ENCODE measurements around the gene OSBPL9. TPM values are rescaled to one million over a fixed set of nuclear protein-coding genes. Genes with fewer than 3 reads are reported as not detected.

Gene OSBPL9
- polyA plus RNA-seq, 1 donor (not counting 4 experiments of a cell fraction or from before 2014, with no cell fraction given), result 62.7 TPM

GRCh38 chr1:51631747-51632146 is 14.9 kb downstream of the OSBPL9 start:
- H3K4me2 ChIP-seq (ENCODE audit: control insufficient read depth, extremely low read depth, insufficient read depth, low read depth, low read length), result no peak overlapping the region
- H2AFZ ChIP-seq (ENCODE audit: control insufficient read depth, low read length), result no peak overlapping the region
- TF ChIP-seq EZH2 (IDR thresholded peaks at IDR 0.05; ENCODE audit: low read length) (no peak), CTCF (optimal IDR thresholded peaks at IDR 0.05 in 1 of 3, IDR thresholded peaks at IDR 0.05 in 1 of 3, conservative IDR thresholded peaks at IDR 0.05 in 1 of 3; ENCODE audit: extremely low read depth in 1 of 3, insufficient read depth in 2 of 3, low read length in 3 of 3) (no peak)
- H4K20me1 ChIP-seq (ENCODE audit: control insufficient read depth, extremely low read depth, insufficient read depth, low read length), result no peaks in the 10 kb centered on the region
- no peaks in the 10 kb centered on the region for H3K9me3 ChIP-seq (ENCODE audit: control insufficient read depth, low read depth, low read length)
- H3K36me3 ChIP-seq (ENCODE audit: control insufficient read depth in 2 of 2, extremely low read depth in 1 of 2, insufficient read depth in 2 of 2, low read length in 2 of 2), result no peaks in the 10 kb centered on the region
- DNase-seq (ENCODE audit: low read depth, low spot score) (no peak), FAIRE-seq (no peak)
- peaks cover 9% of the 10 kb centered on the region for H3K4me1 ChIP-seq (ENCODE audit: control insufficient read depth, extremely low read depth, insufficient read depth, low read length)
- no peaks in the 10 kb centered on the region for H3K27me3 ChIP-seq (ENCODE audit: control insufficient read depth, extremely low read depth, insufficient read depth, low read length)
- no peak overlapping the region for H3K9ac ChIP-seq (ENCODE audit: control insufficient read depth, extremely low read depth, insufficient read depth, low read length)
- peaks cover 56% of the 10 kb centered on the region for H3K79me2 ChIP-seq (ENCODE audit: control insufficient read depth, insufficient read depth, low read length)
- H3K4me3 ChIP-seq (ENCODE audit: control insufficient read depth in 2 of 3, extremely low read depth in 1 of 3, insufficient read depth in 2 of 3, low read depth in 1 of 3, low read length in 3 of 3), result no peak overlapping the region
- H3K27ac ChIP-seq (ENCODE audit: control insufficient read depth, insufficient read depth, low read length), result no peak overlapping the region
- dilution Hi-C loops (cut with MboI; ENCODE audit: extremely low pct_ligation_motif_present, low sequenced_read_pairs), result no loop called here
- no peaks in the 10 kb centered on the region for H3K9me1 ChIP-seq (ENCODE audit: control insufficient read depth, extremely low read depth, insufficient read depth, low read length)

- FAIRE-seq (no peak), DNase-seq (ENCODE audit: low read depth, low spot score) (no peak)
- no peaks in the 10 kb centered on the region for H3K36me3 ChIP-seq (ENCODE audit: control insufficient read depth in 2 of 2, extremely low read depth in 1 of 2, insufficient read depth in 2 of 2, low read length in 2 of 2)
- no peaks in the 10 kb centered on the region for H3K27me3 ChIP-seq (ENCODE audit: control insufficient read depth, extremely low read depth, insufficient read depth, low read length)
- H3K4me3 ChIP-seq (ENCODE audit: control insufficient read depth in 2 of 3, extremely low read depth in 1 of 3, insufficient read depth in 2 of 3, low read depth in 1 of 3, low read length in 3 of 3), result no peak overlapping the region
- H3K9me3 ChIP-seq (ENCODE audit: control insufficient read depth, low read depth, low read length), result no peaks in the 10 kb centered on the region
- H3K4me2 ChIP-seq (ENCODE audit: control insufficient read depth, extremely low read depth, insufficient read depth, low read depth, low read length), result no peak overlapping the region
- no peaks in the 10 kb centered on the region for H3K9me1 ChIP-seq (ENCODE audit: control insufficient read depth, extremely low read depth, insufficient read depth, low read length)
- H3K4me1 ChIP-seq (ENCODE audit: control insufficient read depth, extremely low read depth, insufficient read depth, low read length), result peaks cover 32% of the 10 kb centered on the region
- no peak for TF ChIP-seq EZH2 (IDR thresholded peaks at IDR 0.05; ENCODE audit: low read length)
- no peak for TF ChIP-seq CTCF (optimal IDR thresholded peaks at IDR 0.05 in 1 of 3, IDR thresholded peaks at IDR 0.05 in 1 of 3, conservative IDR thresholded peaks at IDR 0.05 in 1 of 3; ENCODE audit: extremely low read depth in 1 of 3, insufficient read depth in 2 of 3, low read length in 3 of 3)
- dilution Hi-C loops (cut with MboI; ENCODE audit: extremely low pct_ligation_motif_present, low sequenced_read_pairs), result no loop called here
- H4K20me1 ChIP-seq (ENCODE audit: control insufficient read depth, extremely low read depth, insufficient read depth, low read length), result no peaks in the 10 kb centered on the region
- H3K27ac ChIP-seq (ENCODE audit: control insufficient read depth, insufficient read depth, low read length), result no peak overlapping the region
- no peak overlapping the region for H3K9ac ChIP-seq (ENCODE audit: control insufficient read depth, extremely low read depth, insufficient read depth, low read length)
- H3K79me2 ChIP-seq (ENCODE audit: control insufficient read depth, insufficient read depth, low read length), result peaks cover 50% of the 10 kb centered on the region
- no peak overlapping the region for H2AFZ ChIP-seq (ENCODE audit: control insufficient read depth, low read length)
These were observed 17.7 kb downstream of the OSBPL9 start for GRCh38 chr1:51634618-51635017.

All from keratinocyte (primary cell).